GM18867 (cell line): ENCODE measurements around the gene MAGEA9B.
A peak's percentile ranks its signal among the peaks of the same experiment; 100 is the strongest.
"Not testable (repeated sequence)": the region's sequence is repeated elsewhere in the genome, so short reads cannot be mapped to it uniquely, and the experiment has no call there.

Experiments used
- ATAC-seq: cut with Tn5 transposase; IDR thresholded peaks from one replicate; pipeline ENCODE4 v1.9.1; 2021; ENCODE audit warnings: mild to moderate bottlenecking, moderate library complexity; ENCODE audit not compliant: unreplicated experiment

The MAGEA9B gene

DNA sequence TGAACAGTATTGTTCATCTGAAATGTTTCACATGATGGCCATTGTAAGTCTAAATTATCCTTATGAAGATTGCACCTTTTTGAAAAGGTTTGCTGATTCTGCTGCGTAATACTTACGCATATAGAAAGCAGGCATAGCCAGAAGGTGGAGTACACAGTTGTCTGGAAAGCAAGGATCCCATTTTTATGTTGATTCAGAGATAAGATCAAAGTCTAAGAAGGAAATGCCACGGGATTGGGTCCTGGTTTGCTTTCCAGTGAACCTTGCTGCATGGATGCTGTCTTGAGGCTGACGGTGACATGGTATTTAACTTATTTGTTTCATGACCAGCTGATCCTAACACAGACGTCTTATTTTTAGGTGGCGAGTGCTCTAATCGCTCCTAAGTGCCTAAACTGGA is 15.5 kb downstream of the MAGEA9B start:
- no peak for ATAC-seq

DNA sequence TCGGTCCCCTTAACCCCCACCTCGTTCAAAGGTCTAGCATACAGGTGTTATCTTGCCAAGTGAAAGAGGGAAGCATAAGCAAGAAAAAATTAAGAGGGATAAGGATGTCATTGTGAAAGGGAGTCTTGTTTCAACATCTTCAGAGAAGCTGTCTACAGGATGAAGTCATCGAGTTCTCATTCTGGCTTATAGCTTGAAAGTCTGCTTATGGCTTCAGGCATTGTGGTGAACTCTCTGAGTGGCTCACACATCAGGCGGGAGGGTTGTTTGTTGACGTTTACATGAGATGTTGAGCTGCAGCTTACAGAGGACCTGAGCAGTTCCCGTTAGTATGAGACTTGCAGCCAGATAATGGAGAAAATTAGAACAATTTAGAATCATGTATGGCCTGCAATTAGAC is 16.6 kb downstream of the MAGEA9B start:
- no peak for ATAC-seq

DNA sequence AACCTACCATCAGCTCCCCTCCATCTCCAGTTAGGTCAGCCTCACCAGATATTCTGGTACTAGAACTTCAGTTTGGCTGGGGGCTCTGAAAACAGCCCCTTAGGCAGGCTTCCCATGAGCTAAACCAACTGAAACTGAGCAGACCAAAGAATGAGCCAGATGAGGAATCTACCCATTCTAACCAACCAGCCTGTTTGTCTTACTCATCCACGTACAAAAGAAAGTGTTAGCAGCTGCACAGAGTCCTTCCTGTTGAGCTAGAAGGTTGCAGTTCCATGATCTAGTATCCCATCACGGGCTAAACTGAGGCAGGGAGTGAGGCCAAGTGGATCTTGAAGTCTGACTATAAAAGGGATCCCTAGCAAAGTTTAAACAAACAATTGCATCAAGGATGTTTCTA is 17.5 kb downstream of the MAGEA9B start:
- ATAC-seq = no peak

DNA sequence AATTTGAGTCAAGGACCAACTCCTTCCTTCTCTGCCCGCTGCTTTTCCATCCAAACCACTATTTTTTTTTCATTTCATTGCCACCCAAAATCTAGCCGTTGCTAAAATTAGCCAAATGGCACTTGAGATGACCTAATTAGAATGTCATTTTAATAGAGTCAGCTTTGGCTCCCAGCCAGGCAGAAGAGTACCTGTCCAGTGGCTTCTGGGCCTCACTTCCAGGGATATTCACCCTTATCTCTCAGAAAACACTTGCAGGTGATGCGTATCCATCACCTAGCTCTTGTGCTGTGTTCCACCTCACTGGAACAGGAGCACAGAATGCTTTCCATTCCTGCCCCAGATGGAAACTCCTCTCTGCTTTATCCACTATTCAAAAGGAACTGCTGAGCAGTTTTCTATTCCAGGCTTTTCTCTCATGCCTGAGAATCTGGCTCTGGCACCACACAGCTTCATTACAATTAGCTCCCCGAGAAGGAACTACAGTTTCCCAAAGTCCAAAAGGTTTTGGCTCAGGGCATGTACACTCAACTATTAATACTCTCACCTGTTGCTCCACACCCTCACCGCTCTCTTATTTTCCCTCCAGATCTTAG is 18.5 kb downstream of the MAGEA9B start:
- ATAC-seq = no peak

DNA sequence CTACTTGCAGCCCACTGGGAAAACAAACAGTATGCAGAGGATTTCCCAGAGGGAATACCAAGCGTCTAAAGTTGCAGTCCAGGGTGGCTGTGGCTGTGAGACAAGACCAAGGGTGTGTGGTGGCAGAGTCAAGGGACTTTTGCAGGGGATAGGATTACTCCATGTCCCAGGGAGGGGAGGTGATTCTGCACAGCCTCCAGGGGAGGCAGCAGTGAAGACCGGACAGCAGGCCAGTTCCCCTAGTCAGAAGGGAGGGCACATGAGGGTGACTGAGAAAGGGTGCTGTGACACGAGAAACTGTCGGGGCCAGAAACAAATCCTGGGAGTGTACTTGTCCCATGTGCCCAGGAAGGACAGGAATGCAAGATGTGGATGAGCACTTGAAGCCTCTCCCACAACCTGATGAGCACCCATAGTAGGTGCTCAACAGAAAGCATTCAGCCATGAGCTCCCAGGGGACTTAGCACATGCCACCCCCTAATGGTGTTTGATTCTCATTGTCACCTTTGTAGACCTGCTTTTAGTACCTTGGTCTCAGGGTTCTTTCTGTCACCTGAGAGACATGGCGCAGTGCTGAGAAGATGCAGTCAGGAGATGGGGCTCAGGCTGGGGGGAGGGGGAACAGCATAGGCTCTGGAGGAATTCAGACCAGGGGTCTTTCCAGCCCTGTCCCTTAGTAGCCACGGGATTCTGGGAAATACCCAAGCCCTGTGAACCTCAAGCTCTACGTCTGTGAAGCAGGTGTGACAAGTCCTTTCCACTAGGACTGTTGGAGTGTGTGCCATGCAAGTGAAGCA is 19.4 kb downstream of the MAGEA9B start:
- no peak for ATAC-seq

DNA sequence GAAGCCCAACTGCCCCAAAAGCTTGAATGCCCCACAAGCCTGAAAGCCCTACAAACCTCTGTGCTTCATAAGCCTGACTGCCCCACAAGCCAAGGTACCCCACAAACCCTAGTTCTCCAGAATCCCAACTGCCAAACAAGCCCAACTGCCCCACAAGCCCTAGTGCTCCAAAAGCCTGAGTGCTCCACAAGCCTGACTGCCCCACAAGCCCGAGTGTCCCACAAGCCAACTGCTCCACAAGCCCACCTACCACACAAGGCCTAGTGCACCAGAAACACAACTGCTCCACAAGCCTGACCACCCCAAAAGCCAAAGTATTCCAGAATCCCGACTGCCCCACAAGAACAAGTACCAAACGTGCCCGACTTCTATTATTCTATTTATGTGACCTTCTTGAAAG is 23.9 kb downstream of the MAGEA9B start:
- ATAC-seq = no peak

DNA sequence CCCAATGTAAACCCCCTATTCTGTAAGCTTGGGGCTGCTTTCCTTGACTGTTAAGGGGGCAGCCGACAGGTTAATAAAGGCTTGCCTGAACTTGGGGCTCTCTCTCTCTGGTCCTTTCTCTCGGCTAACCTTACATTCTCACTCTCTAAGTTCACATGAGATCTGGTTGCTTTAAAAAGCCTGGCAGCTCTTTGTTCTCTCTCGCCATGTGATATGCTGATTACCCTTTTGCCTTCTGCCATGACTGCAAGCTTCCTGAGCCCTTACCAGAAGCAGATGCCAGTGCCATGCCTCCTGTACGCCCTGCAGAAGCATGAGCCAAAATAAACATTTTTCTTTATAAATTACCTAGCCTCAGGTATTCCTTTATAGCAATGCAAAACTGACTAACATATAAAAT is 32.0 kb downstream of the MAGEA9B start:
- not testable (repeated sequence) for ATAC-seq

DNA sequence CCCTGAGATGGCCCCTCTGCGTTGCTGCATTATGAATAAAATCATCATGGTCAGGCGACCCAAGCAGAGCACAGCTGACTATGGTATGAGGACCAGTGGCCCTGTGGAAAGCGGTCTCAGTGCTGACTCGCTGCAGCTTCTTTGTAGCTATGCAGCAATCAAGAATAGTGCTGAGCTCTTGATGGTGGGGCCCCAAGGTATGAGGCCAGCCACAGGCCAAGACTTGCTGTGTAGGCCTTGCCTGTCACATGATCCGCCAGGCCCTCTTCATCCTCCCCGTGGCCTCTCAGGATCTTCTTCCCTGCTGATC is 35.4 kb downstream of the MAGEA9B start:
- ATAC-seq = not testable (repeated sequence)

DNA sequence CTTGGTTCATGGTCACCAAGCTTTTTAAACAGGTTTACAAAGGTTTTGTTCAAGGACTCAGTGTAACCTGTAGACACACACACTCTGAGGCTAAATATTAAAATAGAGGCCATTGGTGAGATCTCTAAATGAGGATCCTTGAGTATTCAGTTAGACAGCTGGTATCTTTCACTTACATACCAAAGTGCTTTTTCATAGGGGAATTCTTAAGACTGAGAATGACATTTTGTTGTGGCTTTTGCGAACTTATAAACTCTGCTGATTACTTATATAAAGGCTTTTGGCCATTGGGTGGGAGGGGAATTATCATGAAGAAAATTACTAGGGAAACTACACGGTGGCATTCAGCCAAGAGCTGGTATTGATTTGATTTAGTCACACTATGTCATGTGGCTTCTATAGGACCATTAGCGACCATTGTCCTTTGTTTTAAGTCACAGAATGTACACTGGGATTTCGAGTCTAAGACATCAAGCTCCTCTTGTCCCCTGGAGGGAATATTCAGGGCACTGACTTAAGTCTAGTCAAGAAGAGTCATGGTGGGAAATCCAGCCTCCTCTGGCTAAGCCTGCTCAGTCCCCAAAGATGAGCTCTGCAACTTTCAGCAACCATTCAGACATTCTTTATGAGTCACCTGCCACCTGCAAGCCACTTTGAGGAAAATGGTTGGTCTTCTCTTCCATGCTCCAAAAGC is 35.9 kb downstream of the MAGEA9B start:
- not testable (repeated sequence) for ATAC-seq

DNA sequence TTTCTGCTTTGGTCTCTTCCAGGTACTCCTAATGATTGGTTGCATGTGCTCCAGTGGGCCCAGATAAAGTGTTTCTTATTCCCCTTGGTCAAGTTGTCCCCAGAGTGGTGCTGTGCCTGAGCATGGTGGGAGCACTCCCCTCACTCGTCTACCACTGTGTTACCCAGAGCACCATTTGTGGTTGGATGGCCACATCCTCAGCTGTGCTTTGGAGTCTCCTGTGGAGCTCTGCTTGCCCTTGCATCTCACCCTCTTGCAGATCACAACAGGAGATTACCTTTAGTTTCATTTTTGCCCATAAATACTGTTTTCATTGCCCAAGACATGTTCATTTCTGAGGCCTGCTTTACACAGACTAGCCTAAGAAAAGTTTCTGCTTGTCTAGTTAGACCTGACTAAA is 36.8 kb downstream of the MAGEA9B start:
- ATAC-seq = not testable (repeated sequence)

DNA sequence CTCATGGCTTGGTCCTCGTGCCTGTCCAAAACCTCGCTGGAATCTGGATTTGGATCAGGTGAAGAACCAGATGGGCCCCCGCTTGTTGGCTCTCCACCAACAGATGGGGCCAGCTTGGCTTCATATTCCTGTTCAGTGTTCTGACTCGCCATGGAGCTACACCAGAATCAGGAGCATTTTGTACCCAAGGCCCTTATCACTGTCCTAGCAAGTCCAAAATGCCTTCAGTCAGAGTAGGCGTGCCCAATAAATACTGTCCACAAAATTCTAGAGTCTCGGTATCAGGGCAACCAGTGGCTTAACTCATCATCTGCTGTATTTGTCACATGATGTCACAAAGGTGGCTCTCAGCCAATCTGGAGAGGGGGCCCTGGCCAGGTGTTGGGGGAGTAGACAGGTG is 37.6 kb downstream of the MAGEA9B start, which contains the start of gene HSFX3:
HSFX3 (minus strand) TSS at position 224 of the 400 bp plus-strand sequence; CDS start at position 152, 72 bp downstream.
- ATAC-seq = not testable (repeated sequence)

DNA sequence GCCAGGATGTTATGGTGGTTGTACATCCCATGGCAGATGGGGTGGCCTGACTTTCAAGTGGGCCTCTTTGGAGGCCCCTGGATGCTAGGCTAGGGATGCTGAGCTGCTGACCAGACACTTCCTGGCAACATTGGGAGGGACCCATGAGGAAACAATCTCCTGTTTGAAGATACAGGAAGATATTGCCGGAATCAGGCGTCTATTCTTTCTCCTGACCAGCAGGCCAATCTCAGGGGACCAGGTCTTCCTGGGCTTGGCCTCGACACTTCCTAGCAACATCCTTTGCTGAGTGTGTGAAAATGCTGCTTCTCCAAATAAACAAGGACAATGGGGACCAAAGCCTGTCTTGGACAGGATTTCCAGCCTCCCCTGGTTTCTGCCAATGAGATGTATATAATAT is 39.5 kb downstream of the MAGEA9B start:
- ATAC-seq = not testable (repeated sequence)

DNA sequence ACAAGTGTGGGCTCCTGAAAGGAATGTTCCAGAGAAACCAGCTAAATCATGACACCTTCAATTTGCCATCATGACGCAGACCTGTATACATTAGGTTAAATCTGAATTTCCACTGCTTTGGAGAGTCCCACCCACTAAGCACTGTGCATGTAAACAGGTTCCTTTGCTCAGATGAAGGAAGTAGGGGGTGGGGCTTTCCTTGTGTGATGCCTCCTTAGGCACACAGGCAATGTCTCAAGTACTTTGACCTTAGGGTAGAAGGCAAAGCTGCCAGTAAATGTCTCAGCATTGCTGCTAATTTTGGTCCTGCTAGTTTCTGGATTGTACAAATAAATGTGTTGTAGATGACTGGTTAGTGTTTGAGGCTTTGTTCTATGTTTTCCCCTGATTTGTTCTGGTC is 40.3 kb downstream of the MAGEA9B start:
- not testable (repeated sequence) for ATAC-seq

DNA sequence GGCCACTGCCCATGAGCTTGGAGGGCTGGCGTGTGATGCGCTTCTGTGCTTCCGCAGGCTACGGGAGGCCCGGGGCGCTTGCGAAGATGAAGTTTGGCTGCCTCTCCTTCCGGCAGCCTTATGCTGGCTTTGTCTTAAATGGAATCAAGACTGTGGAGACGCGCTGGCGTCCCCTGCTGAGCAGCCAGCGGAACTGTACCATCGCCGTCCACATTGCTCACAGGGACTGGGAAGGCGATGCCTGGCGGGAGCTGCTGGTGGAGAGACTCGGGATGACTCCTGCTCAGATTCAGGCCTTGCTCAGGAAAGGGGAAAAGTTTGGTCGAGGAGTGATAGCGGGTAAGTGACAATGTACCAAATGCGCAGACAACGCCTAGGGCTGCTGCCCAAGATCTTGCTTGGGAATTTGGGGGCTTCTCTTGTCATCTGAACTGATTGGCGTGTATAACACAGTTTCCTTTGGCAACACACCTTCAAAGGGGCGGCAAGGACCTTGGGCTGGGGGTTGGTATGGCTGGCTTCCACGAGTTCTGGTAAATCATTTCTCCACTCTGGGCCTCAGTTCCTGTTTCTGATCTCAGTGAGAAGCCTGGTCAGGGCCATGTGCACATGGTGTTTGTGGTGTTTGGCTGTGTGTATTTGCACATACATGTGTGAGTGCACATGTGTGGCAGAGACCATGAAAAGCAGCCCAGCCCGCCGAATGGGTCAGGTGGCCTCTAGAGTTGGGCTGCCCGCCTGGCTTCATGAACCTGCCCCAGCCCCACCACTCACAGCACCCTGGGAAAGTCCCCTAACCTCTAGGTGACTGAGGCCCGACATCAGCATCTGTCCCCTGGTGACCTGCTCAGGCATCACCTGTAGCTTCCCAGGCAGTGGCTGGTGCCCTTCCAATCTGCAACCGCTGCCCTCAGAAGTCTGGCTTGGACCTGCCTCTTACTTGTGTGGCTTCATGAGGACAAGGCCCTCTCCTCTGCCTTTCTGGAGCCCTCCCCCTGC is 41.4 kb downstream of the MAGEA9B start:
- not testable (repeated sequence) for ATAC-seq

DNA sequence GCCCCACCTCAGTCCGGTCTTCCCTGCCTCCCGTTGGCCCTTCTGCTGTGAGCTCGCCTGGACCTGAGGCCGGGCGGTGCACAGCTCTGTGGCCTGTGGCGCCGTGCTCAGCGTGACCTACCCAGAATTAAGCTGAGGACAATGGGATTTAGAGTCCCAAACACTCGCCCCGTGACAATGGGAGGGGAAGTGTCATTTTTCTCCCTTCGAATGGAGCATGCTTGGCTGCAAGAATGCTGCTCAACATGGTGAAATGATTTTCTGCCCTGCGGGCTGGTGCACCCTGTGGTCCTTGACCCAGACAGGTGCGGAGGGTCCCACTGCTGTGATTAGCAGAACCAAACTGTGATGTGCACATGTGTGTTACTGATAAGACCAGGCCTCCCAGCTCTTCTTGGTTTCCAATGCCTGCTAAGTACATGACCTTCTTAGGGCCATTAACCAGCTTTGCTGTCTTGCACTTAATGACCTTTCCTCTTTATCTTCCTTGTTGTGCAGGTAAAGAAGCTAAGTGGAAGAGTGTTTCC is 45.7 kb downstream of the MAGEA9B start:
- ATAC-seq = no peak

DNA sequence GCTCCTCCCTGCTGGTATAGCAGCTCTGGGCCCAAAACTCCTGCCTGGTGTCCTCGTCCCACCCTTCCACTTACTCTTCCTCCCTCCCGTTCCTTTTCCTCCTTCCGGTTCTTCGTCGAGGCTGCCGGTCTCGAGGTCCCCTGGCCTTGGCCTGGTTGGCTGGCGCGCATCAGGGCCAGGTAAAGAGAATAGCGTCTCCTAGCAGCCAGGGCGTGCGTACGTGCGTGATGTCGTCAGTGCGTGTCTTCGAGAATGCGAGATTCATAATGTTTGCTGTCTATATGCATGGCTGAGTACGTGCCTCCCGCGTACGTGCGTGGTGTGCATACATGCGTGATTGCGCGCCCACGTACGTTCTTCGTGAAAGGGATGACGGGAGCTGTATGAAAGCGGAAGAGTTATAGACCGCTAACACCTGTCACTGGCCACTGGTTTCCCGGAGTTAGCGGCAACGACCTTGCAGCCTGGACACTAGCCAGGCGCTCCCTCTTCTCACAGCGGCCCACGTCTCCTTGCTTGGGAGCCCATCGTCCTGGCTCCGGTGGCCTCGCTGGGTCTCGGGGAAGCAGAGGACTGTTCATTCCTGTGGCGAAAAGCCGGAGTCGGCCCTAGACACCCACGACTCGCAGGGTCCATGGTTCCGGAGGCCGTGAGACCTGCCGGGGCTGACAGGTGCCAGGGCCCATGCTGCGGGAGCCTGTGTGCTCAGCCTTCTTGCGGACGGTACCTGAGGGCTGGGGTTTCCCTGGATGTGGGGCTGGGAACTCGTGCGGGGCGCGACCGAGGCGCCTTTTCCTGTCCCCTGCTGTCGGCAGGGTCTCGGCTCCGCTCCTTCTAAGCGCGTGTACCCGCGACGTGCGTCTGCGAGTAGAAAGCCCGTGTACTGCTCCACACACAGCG is 46.4 kb downstream of the MAGEA9B start, which contains the start of gene EOLA1:
EOLA1 (plus strand) TSS at position 392 of the 900 bp plus-strand sequence. CDS start 4,619 bp downstream, outside the sequence.
- ATAC-seq = peak; percentile 67

DNA sequence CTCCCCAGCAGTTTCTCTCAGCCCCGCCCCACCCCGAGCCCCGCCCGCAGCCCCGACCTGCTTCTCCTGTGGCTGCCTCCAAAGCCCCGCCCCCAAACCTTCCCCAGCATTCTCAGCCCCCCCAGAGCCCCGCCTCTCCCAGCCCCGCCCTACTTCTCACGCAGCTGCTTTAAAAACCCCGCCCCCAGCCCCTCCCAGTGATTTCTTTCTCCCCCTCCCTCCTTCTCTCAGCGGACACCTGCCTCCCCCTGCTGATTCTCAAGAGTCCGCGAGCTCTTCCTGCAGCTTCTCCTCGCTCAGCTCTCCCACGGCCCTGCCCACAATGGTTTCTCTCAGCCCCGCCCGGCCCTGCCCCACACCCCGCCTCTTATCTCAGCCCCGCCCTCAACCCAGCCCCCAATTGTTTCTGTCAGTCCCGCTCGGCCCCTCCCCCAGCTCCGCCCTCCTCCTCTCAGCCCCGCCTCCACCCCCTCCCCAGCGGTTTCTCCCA is 47.1 kb downstream of the MAGEA9B start:
- ATAC-seq = peak; percentile 29

DNA sequence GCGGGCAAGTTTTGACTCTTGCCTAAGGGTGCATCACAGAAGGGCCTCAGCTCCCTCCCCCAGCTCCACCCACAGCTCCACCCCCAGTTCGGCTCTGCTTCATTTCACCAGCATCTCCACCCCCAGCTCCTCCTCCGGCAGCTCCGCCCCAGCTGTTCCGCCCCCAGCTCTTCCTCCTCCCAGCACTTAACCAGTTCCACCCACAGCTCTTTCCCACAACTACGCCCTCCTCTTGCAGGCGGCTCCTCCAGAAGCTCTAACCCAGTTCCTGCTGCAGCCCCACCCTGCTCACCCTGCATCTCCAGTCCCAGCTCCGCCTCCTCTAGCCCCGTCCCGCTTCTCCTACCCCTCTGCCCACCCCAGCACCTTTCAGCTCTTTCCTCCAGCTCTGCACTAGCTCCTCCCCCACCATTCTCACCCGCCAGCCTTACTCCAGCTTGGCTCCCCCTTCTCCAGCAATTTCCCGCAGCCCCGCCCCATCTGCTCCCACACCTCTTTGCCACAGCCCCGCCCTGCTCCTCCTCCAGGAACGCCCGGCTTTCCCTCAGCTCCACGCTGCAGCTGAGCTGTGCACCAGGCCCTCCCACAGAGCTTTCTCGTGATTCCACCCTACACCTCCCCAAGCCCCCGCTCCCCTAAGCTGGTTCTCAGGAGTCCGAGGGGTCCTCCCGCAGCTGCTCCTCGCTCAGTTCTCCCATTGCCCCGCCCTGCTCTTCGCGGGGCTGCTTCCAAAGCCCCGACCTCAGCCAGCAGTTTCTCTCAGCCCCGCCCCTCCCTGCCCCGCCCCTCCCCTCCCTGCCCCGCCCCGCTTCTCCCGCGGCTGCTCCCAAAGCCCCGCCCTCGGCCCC is 47.8 kb downstream of the MAGEA9B start:
- peak; percentile 52 for ATAC-seq
